Naive thymus-derived CD8-positive, alpha-beta T cell (primary cell): ENCODE measurements around the gene TMED6. TPM values are rescaled to one million over a fixed set of nuclear protein-coding genes. Genes with fewer than 3 reads are reported as not detected.

Experiments used
- ATAC-seq, 2 donors: fragments of 150-1000 bp; cut with Tn5 transposase in 1 of 2; sonication (Bioruptor Pico), chemical (Tn5 transposase) in 1 of 2; 1 replicate in 1 of 2; 2 replicates in 1 of 2; pipeline ENCODE4 v1.10.0; 2021; ENCODE audit warnings: mild to moderate bottlenecking in 2 of 2, moderate library complexity in 2 of 2
- POLR2A ChIA-PET: fragments of 350-600 bp; sonication (Branson Sonifier 250); formaldehyde crosslinking; loops from one replicate; lab custom pipeline; 2021; ENCODE audit warnings: antibody characterized with exemption; lab: Charles Lee
- DNase-seq, 10 donors: peaks; one replicate each; pipeline versions ENCODE4 v3.0.0 to v3.0.0-alpha.2; 2020 to 2022
- H3K27ac Mint-ChIP-seq, 10 donors: one replicate each; pipeline ENCODE4 v1.8.0; 2020 to 2022; ENCODE audit warnings: mild to moderate bottlenecking in 10 of 10, mixed read lengths in 10 of 10, moderate library complexity in 4 of 10, inconsistent platforms in 1 of 10
- H3K27me3 Mint-ChIP-seq, 5 donors: one replicate each; pipeline ENCODE4 v1.8.0; 2021 to 2022; ENCODE audit warnings: mixed read lengths in 5 of 5
- H3K36me3 Mint-ChIP-seq, 3 donors: one replicate each; pipeline ENCODE4 v1.8.0; 2020 to 2022; ENCODE audit warnings: mixed read lengths in 3 of 3, mild to moderate bottlenecking in 2 of 3, inconsistent platforms in 1 of 3
- H3K4me1 Mint-ChIP-seq, 4 donors: one replicate each; pipeline ENCODE4 v1.8.0; 2021 to 2022; ENCODE audit warnings: mixed read lengths in 4 of 4
- H3K4me3 Mint-ChIP-seq, 10 donors: one replicate each; pipeline ENCODE4 v1.8.0; 2020 to 2022; ENCODE audit warnings: mild to moderate bottlenecking in 10 of 10, mixed read lengths in 10 of 10, moderate library complexity in 6 of 10, inconsistent platforms in 1 of 10
- H3K9me3 Mint-ChIP-seq, 9 donors: one replicate each; pipeline ENCODE4 v1.8.0; 2020 to 2022; ENCODE audit warnings: mixed read lengths in 9 of 9, mild to moderate bottlenecking in 3 of 9, inconsistent platforms in 1 of 9, moderate library complexity in 1 of 9
- polyA plus RNA-seq, 3 donors: library from polyadenylated mRNA; unstranded; fragments of 300-500 nt; fragmentation: Illumina TruSeq; gene quantifications; one replicate each; pipeline ENCODE4 v1.2.3, GENCODE V29; 2021
- total RNA-seq, 8 experiments: library from RNA in 2 of 8; stranded (reverse) in 2 of 8; gene quantifications; one replicate each; pipeline ENCODE4 v1.2.3 and lab custom pipeline; 2021 to 2026

Gene TMED6
- total and polyA plus RNA-seq, 5 experiments from 2014 or later = 0.43 to 5.2 (median 4.5) TPM; not detected in 2

- Mint-ChIP-seq H3K36me3 (peaks cover 0 to 8% (median 3%) of the 10 kb centered on the region in 3 donors), H3K27ac (peak overlapping the region in 2 of 10 donors; percentile 43 to 58), H3K4me3 (no peak overlapping the region), H3K9me3 (no peaks in the 10 kb centered on the region), H3K4me1 (no peaks in the 10 kb centered on the region), H3K27me3 (no peaks in the 10 kb centered on the region)
- POLR2A ChIA-PET = no interaction called here
- DNase-seq (no peak), ATAC-seq (no peak)
These were observed 58.2 kb downstream of the TMED6 start for GRCh38 chr16:69293401-69293800.

Other genes with a start within 250 kb of the TMED6 start
- 1 to 10 TPM; 3.4 to 4.0 TPM for gene HAS3, start 246.1 kb downstream of the TMED6 start, total RNA-seq
- under 1 TPM; 0.07 to 0.55 (median 0.11) TPM for gene HAS3, start 246.1 kb downstream of the TMED6 start, polyA plus RNA-seq
- gene CHTF8, start 219.2 kb downstream of the TMED6 start, total RNA-seq = 100 to 1,000 TPM; 126 to 137 TPM
- gene CHTF8, start 219.2 kb downstream of the TMED6 start, polyA plus RNA-seq = 100 to 1,000 TPM; 165 to 192 (median 184) TPM
- 10 to 100 TPM; 41.8 to 44.5 TPM for gene UTP4, start 219.1 kb downstream of the TMED6 start, total RNA-seq
- gene UTP4, start 219.1 kb downstream of the TMED6 start, polyA plus RNA-seq = 10 to 100 TPM; 72.4 to 77.6 (median 72.8) TPM
- 10 to 100 TPM; 11.0 to 12.9 TPM for gene SNTB2, start 164.6 kb downstream of the TMED6 start, total RNA-seq
- 10 to 100 TPM in 1 of 3 donors, 1 to 10 TPM in 2; 3.7 to 15.0 (median 7.6) TPM for gene SNTB2, start 164.6 kb downstream of the TMED6 start, polyA plus RNA-seq
- gene VPS4A, start 40.4 kb downstream of the TMED6 start, total RNA-seq = 10 to 100 TPM; 51.3 to 52.2 TPM
- gene VPS4A, start 40.4 kb downstream of the TMED6 start, polyA plus RNA-seq = 10 to 100 TPM; 28.4 to 36.1 (median 29.1) TPM
- 10 to 100 TPM; 15.1 to 16.8 TPM for gene PDF, start 21.2 kb downstream of the TMED6 start, total RNA-seq
- gene PDF, start 21.2 kb downstream of the TMED6 start, polyA plus RNA-seq = 10 to 100 TPM; 12.3 to 17.2 (median 13.8) TPM
- gene COG8, start 12.2 kb downstream of the TMED6 start, total RNA-seq = 10 to 100 TPM; 62.0 to 65.5 TPM
- 10 to 100 TPM; 33.6 to 42.0 (median 39.6) TPM for gene COG8, start 12.2 kb downstream of the TMED6 start, polyA plus RNA-seq
- gene NIP7, start 12.0 kb downstream of the TMED6 start, total RNA-seq = 10 to 100 TPM; 33.0 to 34.4 TPM
- 10 to 100 TPM; 17.6 to 24.8 (median 18.5) TPM for gene NIP7, start 12.0 kb downstream of the TMED6 start, polyA plus RNA-seq
- gene TERF2, start 34.2 kb upstream of the TMED6 start, total RNA-seq = 10 to 100 TPM; 51.1 to 59.8 TPM
- gene TERF2, start 34.2 kb upstream of the TMED6 start, polyA plus RNA-seq = 10 to 100 TPM; 22.0 to 30.9 (median 29.7) TPM
- gene CYB5B, start 72.8 kb upstream of the TMED6 start, total RNA-seq = 10 to 100 TPM; 45.6 to 47.3 TPM
- 10 to 100 TPM; 83.3 to 96.4 (median 90.4) TPM for gene CYB5B, start 72.8 kb upstream of the TMED6 start, polyA plus RNA-seq
- gene NFAT5, start 214.2 kb upstream of the TMED6 start, total RNA-seq = 10 to 100 TPM; 29.8 to 32.2 TPM
- 1 to 10 TPM; 3.8 to 6.7 (median 6.0) TPM for gene NFAT5, start 214.2 kb upstream of the TMED6 start, polyA plus RNA-seq